HL-60/S4 (cell line): ENCODE data around the gene GCC2.
"Not testable (repeated sequence)": the region's sequence is repeated elsewhere in the genome, so short reads cannot be mapped to it uniquely, and the experiment has no call there.

Experiments
- in situ Hi-C: fragments of 300-500 bp; cut with MboI; formaldehyde crosslinking; loops from 2 replicates; pipeline ENCODE4 v1.14.3; 2022; ENCODE audit warnings: low sequenced_read_pairs

GCC2 gene, protein sequence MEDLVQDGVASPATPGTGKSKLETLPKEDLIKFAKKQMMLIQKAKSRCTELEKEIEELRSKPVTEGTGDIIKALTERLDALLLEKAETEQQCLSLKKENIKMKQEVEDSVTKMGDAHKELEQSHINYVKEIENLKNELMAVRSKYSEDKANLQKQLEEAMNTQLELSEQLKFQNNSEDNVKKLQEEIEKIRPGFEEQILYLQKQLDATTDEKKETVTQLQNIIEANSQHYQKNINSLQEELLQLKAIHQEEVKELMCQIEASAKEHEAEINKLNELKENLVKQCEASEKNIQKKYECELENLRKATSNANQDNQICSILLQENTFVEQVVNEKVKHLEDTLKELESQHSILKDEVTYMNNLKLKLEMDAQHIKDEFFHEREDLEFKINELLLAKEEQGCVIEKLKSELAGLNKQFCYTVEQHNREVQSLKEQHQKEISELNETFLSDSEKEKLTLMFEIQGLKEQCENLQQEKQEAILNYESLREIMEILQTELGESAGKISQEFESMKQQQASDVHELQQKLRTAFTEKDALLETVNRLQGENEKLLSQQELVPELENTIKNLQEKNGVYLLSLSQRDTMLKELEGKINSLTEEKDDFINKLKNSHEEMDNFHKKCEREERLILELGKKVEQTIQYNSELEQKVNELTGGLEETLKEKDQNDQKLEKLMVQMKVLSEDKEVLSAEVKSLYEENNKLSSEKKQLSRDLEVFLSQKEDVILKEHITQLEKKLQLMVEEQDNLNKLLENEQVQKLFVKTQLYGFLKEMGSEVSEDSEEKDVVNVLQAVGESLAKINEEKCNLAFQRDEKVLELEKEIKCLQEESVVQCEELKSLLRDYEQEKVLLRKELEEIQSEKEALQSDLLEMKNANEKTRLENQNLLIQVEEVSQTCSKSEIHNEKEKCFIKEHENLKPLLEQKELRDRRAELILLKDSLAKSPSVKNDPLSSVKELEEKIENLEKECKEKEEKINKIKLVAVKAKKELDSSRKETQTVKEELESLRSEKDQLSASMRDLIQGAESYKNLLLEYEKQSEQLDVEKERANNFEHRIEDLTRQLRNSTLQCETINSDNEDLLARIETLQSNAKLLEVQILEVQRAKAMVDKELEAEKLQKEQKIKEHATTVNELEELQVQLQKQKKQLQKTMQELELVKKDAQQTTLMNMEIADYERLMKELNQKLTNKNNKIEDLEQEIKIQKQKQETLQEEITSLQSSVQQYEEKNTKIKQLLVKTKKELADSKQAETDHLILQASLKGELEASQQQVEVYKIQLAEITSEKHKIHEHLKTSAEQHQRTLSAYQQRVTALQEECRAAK (N-terminal part only)

DNA sequence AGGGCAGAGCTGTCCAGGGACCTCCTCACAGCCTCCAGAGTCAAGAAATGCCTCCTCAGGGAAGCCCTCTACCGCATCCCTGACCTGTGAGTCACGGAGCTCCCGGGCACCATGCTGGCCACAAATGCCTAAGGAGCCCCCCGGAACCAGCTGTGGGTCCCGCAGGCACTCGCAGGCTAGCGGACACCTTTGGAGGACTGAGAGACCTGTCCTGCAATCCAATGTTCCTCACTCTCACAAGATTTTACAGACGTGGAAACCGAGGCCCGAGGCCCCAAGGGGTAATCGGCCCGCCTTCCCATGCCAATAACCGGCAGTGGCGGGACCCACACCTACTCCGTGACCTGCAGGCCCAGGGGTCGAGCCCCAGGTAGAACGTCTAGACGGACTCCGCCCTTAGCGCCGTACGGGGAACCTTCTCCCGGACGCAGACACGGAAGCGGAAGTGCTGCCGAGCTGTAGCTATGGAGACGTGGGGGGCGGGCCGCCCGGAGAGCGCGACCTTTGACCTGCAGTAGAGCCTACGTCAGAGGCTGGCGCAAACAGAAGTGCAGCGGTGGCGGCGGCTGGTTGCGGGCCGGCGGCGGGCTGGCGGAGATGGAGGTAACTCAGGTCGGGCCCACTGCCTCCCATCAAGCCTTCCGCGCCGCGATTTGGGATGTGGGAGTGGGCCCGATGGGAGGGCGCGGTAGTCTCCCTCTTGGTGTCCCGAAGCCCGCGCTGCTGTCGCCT lies at the start of gene GCC2:
TSS of gene GCC2 (plus strand) at position 529 of the 732 bp plus-strand sequence. CDS start at position 598, 69 bp downstream.
- in situ Hi-C loops, result no loop called here

DNA sequence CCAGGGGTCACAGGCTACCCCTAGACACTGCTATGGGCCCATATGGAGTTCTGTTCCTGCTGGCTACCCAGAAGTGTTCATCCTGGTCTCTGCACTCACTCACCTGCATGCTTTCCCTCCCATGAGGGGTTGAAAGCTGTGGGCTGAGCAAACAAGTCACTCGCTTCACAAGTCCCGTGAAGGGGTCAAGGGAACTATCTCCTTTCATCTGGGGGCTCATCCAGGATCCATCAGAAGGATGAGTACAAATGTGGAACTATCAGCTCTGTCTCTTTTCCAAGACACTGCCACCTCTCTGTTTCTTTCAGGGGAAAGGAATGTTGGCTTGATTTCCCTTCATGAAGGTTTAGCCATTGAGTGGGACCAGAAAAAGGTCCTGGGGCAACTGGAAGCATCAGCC lies 49.5 kb upstream of the GCC2 start:
- in situ Hi-C loops, result no loop called here

DNA sequence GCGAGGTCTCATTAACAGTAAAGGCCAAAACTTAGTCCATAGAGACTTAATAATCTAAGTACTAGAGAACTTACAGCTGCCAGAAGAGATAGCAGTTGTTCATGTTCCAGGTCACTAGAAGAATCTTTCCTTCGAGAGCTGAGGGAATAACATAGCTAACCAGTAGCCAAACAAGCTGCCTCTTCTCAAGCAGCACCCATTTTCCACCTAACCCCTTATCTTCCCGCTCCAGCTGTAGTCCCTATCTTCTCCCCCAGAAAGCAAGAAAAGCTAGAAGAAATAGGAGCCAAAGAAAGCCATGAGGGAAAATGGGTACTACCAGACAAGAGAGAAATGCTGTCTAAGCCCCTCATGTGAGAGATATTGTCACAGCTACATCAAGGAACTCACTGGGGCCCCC lies 47.2 kb upstream of the GCC2 start:
- in situ Hi-C loops, result no loop called here

DNA sequence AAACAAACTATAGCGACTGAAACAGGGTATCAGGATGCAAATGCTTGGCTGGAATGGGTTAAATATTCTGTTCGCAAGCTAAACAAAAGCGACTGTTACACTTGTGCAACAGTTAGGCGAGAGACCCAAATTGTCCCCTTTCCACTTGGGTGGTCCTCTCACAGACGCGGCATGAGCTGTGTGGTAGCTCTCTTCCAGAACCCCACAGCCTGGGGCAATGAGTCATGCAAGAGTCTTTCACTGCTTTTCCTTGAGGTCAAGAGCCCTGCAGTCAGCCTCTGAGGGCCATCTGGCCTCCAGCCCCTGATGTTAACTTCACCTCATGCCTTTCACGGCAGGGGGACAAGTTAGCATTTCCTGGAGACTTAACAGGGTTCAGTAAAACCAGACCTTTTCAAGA lies 45.5 kb upstream of the GCC2 start:
- in situ Hi-C loops, result no loop called here

DNA sequence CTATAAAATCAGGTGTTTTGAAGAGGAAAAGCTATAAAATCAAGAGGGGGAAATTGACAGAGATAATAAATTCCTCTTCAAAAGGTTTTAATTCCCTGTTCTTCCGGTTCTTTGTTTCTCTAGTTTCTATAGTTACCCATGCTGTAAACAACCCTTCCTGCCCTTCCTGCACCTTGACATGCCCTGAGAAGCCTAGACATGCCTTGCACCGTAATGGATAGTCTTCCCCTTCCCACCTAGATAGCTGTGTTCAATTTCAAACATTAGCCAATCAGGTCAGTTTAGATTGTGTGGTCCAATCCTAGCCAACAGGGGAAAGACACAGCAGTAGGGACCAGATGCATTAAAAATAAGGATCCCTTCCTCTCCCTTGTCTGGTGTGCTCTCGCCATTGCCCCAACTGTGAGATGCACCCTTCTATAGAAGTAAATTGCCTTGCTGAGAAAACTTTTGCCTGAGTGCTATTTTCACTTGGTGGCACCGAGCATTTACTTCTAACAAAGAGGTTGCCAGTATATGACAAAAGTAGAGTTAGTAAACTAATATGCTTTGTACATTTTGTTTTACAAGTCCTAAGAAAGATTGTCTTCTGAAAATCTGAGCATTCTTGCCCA lies 44.1 kb upstream of the GCC2 start:
- in situ Hi-C loops, result no loop called here

DNA sequence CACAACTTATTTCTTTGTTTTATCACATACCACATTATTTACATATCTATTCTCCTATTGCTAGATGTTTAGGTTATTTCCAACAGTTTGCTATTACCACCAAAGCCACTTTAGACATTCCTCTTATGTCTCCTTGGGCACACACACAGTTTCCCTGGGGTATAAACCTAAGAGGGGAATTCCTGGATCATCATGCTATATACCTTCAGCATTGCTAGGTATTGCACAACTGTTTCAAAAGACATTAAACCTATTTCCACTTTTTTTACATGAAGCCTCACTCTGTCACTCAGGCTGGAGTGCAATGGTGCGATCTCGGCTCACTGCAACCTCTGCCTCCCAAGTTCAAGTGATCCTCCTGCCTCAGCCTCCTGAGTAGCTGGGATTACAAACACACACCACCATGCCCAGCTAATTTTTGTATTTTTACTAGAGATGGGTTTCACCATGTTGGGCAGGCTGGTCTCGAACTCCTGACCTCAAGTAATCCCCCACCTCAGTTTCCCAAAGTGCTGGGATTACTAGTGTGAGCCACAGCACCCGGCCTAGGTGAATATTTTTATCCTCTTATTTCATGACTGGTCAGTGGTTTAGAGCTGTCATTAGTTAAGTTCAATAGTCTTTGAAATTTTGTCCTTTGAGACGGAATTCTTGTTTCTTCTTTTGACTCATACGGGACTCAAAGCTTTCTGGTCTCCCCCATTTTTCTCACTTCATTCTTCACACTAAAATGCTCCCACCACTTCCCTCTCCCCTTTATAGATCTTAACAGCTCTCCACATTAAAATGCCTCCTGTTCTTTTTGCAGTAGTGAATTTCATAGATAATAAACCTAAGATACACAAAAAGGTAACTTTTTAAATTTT lies 40.9 kb upstream of the GCC2 start:
- in situ Hi-C loops, result no loop called here

DNA sequence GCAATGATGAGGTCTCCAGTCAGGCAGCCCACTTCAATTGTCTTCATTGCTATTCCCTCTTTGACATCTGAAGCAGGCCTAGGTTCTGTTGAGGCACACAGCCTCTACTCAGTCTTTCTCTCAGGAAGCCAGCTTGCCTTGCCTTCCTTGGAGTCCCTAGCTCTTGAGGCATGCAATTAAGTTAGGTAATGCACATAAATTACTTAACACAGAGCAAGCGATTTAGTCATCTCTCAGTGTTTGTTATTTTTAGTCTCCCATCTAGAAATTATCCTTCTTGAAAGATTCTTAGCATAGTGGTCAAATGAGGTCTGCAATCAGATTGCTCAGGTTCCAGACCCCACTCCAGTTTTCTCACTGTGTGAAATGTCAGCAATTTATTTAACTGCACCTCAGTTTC lies 39.2 kb upstream of the GCC2 start:
- in situ Hi-C loops, result no loop called here

DNA sequence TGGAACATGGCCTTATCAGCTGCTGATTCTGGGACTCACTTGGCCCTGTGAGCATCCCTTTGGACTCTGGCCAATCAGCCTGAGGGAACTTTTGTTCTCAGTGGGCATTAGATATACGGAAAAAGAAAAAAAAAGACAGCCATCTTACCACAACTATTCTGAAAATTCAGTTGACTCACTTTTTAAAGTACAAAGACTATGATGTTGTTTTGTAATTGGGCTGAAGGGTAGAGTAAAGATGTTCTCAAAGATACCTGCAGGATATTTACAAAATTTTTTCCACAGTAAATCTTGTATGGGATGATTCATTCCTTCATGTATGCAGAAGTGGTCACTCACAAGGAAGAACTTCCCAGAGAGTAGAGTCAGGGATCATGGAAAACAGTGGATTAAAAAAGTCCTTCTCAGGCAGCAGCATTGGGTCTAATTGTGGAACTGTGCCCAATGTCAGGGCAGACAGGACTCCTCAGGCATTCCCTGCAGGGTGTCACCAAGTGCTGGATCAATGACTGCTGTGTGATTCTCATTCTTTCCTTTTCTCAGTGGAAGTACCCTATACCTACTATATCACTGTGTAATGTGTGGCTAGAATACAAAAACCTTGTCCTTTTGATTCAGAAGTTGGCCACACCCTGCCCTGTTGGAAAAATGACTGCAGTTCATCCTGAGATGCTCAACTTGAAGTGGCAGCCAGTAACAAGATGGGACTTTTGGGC lies 35.9 kb upstream of the GCC2 start:
- in situ Hi-C loops, result no loop called here

DNA sequence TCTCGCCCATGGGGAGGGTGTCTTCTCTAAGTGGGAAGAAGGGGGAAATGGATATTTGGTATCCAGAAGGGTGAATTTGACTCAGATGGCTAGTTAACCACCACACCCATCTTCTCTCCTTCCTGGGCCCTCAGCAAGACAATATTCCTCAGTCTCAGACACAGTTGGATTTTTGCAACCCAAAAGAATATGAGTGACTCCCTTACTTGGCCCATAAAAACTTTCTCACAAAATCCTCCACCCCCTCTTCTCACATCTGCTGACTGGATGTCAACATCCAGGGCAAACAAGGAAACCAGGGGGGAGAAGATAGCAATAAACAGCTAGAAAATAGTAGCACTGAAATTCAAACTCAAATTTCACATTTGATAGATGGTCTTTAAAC lies 35.3 kb upstream of the GCC2 start:
- in situ Hi-C loops, result no loop called here

DNA sequence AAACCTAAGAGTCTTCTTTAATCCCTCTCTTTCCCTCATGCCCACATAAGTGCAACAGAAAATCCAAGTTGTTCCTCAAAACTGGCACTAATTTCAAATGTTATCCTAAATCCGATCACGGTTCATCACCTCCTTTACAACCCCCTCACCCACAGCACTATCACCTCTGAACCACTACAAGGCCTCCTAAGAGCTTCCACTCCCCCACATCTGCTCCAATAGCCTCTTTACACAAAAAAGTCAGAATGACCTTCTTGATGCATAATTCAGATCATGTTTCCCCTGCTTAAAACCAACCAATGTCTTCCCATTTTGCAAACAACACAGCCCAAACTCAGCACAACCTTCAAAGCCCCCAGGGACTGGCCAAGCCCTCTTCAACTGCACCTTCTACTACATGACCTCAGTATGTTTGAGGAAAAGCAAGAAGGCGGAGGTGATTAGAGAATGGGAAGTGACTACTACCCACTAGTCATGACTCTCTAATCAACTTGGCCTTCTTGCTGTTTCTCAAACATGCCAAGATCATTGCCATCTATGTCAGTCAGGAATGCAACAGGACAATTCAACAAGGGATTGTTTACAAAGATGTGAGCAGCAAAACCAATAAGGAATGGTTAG lies 34.6 kb upstream of the GCC2 start:
- in situ Hi-C loops, result no loop called here

DNA sequence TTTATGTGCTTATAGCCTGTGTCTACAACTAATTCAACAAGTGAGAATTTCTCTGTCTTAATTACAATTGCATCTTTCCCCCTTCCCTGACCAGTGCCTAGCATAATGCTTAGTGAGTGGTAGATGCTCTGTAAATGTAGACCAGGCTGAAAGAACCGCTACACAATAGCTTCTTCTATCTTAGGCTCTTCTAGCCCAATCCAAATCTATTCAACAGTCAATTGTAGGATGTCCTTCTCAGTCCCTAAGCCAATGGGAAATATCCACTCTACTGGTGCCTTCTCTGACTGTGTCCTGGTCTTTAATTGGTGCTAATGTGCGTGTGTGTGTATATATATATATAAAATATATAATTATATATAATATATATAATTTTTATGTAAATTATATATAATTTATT lies 34.1 kb upstream of the GCC2 start:
- in situ Hi-C loops, result no loop called here

DNA sequence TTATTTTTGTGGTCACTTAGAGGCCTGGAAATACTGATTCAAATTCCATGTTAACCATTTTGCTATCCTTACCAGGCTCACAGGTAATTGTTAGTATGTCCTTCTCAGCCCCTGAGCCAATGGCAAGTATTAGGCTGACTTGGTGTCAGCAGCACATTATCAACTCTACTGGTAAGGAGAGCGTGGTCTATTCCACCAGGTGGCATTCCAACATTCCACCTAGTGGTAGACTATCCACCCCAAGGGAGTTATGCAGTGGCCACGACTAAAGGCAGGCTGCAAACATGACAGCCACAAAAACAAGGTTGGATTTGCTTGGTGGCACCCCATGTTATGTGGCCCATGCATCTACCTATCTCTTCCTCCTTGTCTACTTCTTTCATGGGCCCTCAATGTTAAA lies 31.8 kb upstream of the GCC2 start:
- in situ Hi-C loops, result no loop called here

DNA sequence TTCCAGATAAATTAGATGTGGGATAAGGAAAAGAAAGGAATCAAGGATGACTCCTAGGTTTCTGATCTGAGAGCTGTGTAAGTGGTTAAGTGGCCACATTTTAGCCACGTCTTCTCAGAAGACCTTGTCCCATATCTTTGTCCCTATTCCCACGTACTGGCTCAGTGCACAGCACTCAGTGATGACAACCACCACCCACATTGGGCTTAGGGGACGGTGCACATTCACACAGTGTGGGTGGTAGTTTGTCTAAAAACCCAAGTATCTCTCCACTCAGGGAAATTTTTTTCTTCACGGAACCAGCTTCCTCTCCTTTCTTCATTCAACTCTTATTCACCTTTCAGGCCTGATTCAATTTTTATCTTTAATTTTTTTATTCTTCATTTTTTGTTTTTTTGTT lies 30.6 kb upstream of the GCC2 start:
- in situ Hi-C loops, result no loop called here

DNA sequence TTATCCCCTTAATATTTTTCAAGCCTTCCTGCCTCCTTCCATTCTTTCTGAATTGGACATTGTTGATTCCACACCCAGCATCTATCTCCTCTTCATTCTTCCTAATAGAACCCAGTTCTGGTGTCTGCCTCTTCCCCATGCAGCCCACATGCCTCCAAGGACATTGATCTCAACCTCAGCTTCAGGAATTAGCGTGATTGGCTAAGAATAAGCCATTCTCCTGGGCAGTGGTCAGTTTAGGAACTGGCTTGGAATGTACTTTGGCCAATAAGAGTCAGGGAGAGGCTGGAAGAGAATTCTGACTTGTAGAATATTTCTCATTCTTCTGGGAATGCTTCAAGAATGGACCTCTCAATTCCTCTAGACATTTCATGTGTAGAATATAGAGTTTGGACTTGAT lies 25.9 kb upstream of the GCC2 start:
- in situ Hi-C loops, result no loop called here

DNA sequence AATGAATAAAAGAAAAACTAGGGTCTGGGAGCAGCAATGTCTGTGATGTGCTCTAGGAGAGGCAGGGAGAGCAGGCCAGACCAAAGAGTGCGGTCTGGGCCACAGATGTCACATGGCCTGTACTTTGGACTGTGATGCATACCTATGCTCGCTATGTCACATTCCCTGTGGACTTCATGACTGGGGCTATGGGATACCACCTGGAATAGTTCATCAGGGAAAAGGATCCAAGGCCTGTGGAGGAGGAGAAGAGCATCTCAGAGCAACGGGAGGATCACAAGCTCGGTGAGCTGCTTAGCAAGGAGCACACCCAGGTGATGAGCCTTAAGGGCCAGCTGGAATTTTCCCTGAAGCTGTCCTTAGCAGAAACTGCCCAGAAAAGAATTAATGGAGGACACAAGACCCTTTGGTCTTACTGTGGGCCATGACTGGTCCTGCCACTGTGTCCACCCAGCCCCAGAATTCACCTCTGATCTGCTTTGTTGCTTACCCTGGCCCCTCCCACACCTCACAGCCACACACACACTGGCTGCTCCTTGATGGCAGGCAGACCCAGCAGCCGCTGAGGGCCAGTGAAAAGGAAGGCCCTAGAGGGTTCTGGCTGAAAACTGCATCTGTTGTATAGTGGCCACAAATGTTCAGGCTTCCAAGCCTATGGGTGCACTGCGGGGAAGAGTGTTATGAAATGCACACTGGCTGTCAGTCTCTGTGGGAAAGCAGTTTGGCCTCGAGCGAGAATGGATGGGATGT lies 25.3 kb upstream of the GCC2 start:
- in situ Hi-C loops, result no loop called here

DNA sequence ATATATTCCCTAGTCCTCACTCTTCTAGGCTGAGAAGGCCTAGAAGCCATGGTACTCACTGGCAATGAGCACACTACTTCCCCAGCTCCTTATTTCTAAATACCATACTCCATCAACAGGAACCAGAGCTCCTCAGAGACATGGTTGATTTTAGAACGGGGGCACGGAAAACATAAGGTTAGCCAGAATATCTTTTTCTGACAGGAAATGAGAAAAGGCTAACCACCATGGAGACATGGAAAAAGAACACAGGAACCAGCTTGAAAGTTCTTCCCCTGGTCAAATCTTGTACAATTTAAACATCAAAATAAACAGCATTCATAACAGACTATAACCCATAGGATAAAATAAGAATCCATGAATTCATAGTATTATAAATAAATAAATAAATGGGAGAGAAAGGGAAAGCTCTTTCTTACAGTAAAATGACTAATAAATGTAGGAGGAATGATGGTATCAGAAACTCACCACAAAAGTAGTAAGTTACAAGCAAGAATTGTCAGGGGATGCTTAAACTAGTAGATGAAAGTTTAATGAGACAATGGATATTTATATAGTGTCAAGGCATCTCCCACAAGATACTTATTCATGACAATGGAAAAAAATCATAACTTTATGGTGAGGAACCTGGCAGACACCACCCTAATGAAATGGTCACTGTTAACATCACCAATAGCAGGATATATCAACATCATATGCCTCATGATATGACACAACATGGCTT lies 20.6 kb upstream of the GCC2 start:
- in situ Hi-C loops, result no loop called here

DNA sequence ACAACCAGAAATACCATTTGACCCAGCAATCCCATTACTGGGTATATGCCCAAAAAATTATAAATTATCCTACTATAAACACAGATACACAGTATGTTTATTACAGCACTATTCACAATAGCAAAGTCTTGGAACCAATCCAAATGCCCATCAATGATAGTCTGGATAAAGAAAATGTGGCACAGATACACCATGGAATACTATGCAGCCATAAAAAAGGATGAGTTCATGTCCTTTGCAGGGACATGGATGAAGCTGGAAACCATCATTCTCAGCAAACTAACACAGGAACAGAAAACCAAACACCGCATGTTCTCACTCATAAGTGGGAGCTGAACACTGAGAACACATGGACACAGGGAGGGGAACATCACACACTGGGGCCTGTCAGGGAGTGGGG lies 13.4 kb upstream of the GCC2 start:
- in situ Hi-C loops, result not testable (repeated sequence)
